ENCODE results near the gene TRMT112. TPM values are rescaled to one million over a fixed set of nuclear protein-coding genes. Genes with fewer than 3 reads are reported as not detected.
A peak's percentile ranks its signal among the peaks of the same experiment; 100 is the strongest.
"Not testable (repeated sequence)": the region's sequence is repeated elsewhere in the genome, so short reads cannot be mapped to it uniquely, and the experiment has no call there.

Gene TRMT112
- total RNA-seq, 6 donors from 2014 or later: 110 to 215 (median 170) TPM

DNA sequence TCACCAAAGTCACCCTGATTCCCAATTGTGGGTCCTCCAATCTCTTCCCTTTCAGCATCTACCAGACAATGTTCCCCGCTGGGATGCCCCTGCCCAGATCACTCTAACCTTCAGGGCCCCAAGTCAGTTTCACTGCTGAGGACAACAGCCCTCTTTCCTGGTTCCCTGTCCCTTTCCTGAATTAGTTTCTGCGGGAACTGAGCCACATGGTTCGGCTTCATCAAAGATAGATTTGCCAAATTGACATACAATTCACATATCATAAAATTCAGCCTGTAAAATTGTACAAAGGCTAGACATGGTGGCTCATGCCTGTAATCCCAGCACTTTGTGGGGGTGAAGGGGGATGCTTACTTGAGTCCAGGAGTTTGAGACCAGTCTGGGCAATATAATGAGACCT, 10.6 kb upstream of the TRMT112 start:
- Histone ChIP-seq H3K36me3 (peaks cover 0 to 2% (median 0%) of the 10 kb centered on the region in 4 donors), H3K27me3 (no peaks in the 10 kb centered on the region), H3K27ac (no peak overlapping the region), H3K9me3 (no peaks in the 10 kb centered on the region), H3K4me1 (peaks cover 14 to 30% (median 16%) of the 10 kb centered on the region in 4 donors), H3K4me3 (no peak overlapping the region)
- WGBS, 2 donors: 91 to 92% methylated on average over 3 of the region's 3 CpGs
- ATAC-seq (ENCODE audit: low FRiP score in 2 of 2) (no peak), DNase-seq (no peak)
- no peak for TF ChIP-seq POLR2AphosphoS5 (IDR thresholded peaks at IDR 0.05)
- TF ChIP-seq POLR2A (IDR thresholded peaks at IDR 0.05): no peak
- TF ChIP-seq, protein P1, sequence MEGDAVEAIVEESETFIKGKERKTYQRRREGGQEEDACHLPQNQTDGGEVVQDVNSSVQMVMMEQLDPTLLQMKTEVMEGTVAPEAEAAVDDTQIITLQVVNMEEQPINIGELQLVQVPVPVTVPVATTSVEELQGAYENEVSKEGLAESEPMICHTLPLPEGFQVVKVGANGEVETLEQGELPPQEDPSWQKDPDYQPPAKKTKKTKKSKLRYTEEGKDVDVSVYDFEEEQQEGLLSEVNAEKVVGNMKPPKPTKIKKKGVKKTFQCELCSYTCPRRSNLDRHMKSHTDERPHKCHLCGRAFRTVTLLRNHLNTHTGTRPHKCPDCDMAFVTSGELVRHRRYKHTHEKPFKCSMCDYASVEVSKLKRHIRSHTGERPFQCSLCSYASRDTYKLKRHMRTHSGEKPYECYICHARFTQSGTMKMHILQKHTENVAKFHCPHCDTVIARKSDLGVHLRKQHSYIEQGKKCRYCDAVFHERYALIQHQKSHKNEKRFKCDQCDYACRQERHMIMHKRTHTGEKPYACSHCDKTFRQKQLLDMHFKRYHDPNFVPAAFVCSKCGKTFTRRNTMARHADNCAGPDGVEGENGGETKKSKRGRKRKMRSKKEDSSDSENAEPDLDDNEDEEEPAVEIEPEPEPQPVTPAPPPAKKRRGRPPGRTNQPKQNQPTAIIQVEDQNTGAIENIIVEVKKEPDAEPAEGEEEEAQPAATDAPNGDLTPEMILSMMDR (IDR thresholded peaks at IDR 0.05): no peak
- no peak for TF ChIP-seq EP300 (IDR thresholded peaks at IDR 0.05)

DNA sequence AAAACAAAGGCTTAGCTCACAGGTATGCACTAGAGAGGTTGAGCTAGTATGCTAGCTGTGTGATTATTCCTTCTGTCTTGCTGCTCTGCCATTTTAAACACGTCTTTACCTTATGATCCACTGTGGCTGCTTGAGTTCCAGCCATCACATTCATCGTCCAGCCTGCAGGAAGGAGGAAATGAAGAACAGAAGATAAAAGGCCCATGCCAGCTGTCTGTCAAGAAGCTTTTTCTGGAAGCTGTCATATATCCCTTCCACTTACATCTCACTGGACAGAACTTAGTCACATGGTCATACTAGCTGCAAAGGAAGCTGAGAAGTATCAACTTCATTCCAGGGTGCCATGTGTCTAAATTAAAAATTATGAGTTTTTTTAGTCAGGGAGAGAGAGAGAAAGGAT, 10.0 kb upstream of the TRMT112 start:
- no peak overlapping the region for H3K4me3 ChIP-seq
- 87 to 90% methylated on average over 2 of the region's 2 CpGs for WGBS, 2 donors
- H3K27ac ChIP-seq: no peak overlapping the region
- peaks cover 18 to 34% (median 21%) of the 10 kb centered on the region in 4 donors for H3K4me1 ChIP-seq
- DNase-seq (no peak), ATAC-seq (ENCODE audit: low FRiP score in 2 of 2) (no peak)
- no peaks in the 10 kb centered on the region for H3K27me3 ChIP-seq
- H3K9me3 ChIP-seq: no peaks in the 10 kb centered on the region
- TF ChIP-seq POLR2A (IDR thresholded peaks at IDR 0.05): no peak
- TF ChIP-seq, protein P1 (IDR thresholded peaks at IDR 0.05): no peak
- TF ChIP-seq POLR2AphosphoS5 (IDR thresholded peaks at IDR 0.05): no peak
- H3K36me3 ChIP-seq: peaks cover 0 to 8% (median 5%) of the 10 kb centered on the region in 4 donors

DNA sequence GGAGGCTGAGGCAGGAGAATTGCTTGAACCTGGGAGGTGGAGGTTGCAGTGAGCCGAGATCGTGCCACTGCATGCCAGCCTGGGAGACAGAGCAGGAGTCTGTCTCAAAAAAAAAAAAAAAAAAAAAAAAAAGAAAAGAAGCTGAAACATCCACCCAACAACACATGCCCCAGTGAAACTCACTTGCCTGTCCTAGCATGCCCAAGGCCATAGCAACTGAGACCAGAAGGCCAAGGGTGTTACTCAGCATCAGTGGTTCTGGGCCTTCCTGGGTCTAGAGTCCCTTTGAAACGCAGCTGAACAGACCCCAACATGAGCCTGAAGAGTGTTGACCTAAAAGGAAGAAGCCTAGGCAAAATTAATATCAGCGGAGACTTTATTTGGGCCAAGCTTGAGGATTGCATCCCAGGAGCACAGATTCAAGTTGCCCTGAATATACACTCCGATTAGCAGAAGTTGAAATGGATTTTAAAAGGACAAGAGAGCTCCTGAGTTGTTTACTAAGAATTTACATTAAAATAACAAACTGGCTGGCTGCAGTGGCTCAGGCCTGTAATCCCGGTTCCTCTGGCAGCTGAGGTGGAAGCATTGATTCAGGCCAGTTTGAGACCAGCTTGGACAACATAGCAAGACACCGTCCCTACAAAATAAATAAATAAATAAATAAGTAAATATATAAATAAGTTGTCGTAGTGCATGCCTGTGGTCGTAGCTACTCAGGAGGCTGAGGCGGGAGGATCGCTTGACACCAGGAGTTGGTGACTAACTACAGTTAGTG, 7.5 kb upstream of the TRMT112 start:
- Histone ChIP-seq H3K27me3 (no peaks in the 10 kb centered on the region), H3K4me3 (no peak overlapping the region), H3K27ac (no peak overlapping the region), H3K4me1 (peaks cover 10 to 41% (median 21%) of the 10 kb centered on the region in 4 donors), H3K9me3 (no peaks in the 10 kb centered on the region), H3K36me3 (peaks cover 0 to 13% (median 10%) of the 10 kb centered on the region in 4 donors)
- ATAC-seq (ENCODE audit: low FRiP score in 2 of 2) (no peak), DNase-seq (no peak)
- TF ChIP-seq POLR2A (IDR thresholded peaks at IDR 0.05) (no peak), POLR2AphosphoS5 (IDR thresholded peaks at IDR 0.05) (no peak), EP300 (IDR thresholded peaks at IDR 0.05) (no peak)
- TF ChIP-seq, protein P1 (IDR thresholded peaks at IDR 0.05): no peak
- WGBS, 2 donors: 85 to 89% methylated on average over 11 of the region's 11 CpGs

DNA sequence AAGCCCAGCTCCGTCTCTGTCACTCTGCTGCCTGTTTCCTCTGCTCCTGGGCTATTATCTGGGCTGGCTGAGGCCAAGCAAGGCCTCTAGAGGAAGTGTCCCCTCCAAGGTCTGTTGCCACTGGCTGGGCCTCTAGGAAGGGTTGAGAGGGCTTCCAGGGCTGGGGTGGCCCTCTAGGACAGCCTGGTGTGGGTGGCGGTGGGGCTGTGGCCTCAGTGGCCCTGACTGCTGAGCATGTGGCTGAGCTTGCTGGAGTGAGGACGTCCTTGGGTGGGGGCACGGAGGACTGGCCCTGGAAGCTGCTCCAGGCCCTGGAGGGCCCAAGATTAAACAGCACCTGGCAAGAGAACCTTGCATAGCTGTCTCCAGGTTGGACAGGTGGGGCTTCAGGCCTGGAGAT, 6.6 kb upstream of the TRMT112 start:
- not testable (repeated sequence) for H3K9me3 ChIP-seq; H3K27me3 ChIP-seq; H3K4me3 ChIP-seq; ATAC-seq (ENCODE audit: low FRiP score in 2 of 2)
- DNase-seq: peak in 1 of 2 donors; percentile 39
- Histone ChIP-seq H3K36me3 (peaks cover 0 to 13% (median 10%) of the 10 kb centered on the region in 4 donors), H3K27ac (peak overlapping the region in 2 of 4 donors; percentile 7 to 27), H3K4me1 (peaks cover 15 to 41% (median 29%) of the 10 kb centered on the region in 4 donors)
- WGBS, 2 donors: 86 to 100% methylated on average over 1 to 4 of the region's 4 CpGs

DNA sequence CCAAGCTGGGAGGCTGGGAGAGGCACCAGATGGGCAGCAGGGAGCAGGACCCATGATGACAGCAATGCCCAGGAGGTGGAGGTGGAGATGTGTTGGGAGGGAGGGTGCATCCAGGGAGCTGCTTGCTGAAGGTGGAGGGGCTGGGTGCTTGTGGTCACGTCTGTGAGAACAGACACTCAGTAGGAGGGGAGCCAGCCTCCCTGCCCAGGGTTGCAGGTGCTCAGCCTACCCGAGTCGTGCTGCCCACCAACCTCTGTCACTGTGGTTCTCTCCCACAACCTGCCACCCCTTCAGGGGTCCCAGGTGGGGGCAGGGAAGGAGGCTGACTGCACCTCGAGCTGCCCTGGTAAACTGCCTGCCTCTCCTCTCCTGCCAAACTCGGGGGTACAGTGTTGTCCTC, 6.0 kb upstream of the TRMT112 start:
- Histone ChIP-seq H3K27ac (peak overlapping the region in 1 of 4 donors; percentile 27), H3K4me1 (peaks cover 18 to 47% (median 32%) of the 10 kb centered on the region in 4 donors), H3K36me3 (peaks cover 0 to 13% (median 10%) of the 10 kb centered on the region in 4 donors), H3K4me3 (no peak overlapping the region), H3K27me3 (no peaks in the 10 kb centered on the region), H3K9me3 (no peaks in the 10 kb centered on the region)
- ATAC-seq (ENCODE audit: low FRiP score in 2 of 2) (no peak), DNase-seq (no peak)
- WGBS, 2 donors: 59 to 64% methylated on average over 3 to 5 of the region's 5 CpGs
- TF ChIP-seq, protein P1 (IDR thresholded peaks at IDR 0.05): no peak
- TF ChIP-seq POLR2A (IDR thresholded peaks at IDR 0.05): no peak
- no peak for TF ChIP-seq EP300 (IDR thresholded peaks at IDR 0.05)
- TF ChIP-seq POLR2AphosphoS5 (IDR thresholded peaks at IDR 0.05): no peak

All from upper lobe of left lung (tissue), 6 donors.